ENCODE data around the gene SIM1.

SIM1 gene

GRCh38 chr6:100473182-100473581 is 8.5 kb upstream of the SIM1 start:
- DNase-seq (ENCODE audit: low read depth, low spot score) = no peak
- H3K4me3 ChIP-seq (ENCODE audit: low read length) = no peak overlapping the region

GRCh38 chr6:100472674-100473073 is 8.0 kb upstream of the SIM1 start:
- no peak overlapping the region for H3K4me3 ChIP-seq (ENCODE audit: low read length)
- DNase-seq (ENCODE audit: low read depth, low spot score) = peak; percentile 23

- no peak for DNase-seq (ENCODE audit: low read depth, low spot score)
- no peak overlapping the region for H3K4me3 ChIP-seq (ENCODE audit: low read length)
Measured at GRCh38 chr6:100470422-100471120, 5.8 kb upstream of the SIM1 start.

GRCh38 chr6:100469101-100469859 is 4.6 kb upstream of the SIM1 start:
- H3K4me3 ChIP-seq (ENCODE audit: low read length) = no peak overlapping the region
- no peak for DNase-seq (ENCODE audit: low read depth, low spot score)

- no peak overlapping the region for H3K4me3 ChIP-seq (ENCODE audit: low read length)
- DNase-seq (ENCODE audit: low read depth, low spot score) = no peak
Measured at GRCh38 chr6:100468016-100468622, 3.4 kb upstream of the SIM1 start.

- DNase-seq (ENCODE audit: low read depth, low spot score) = no peak
- H3K4me3 ChIP-seq (ENCODE audit: low read length) = no peak overlapping the region
Measured at GRCh38 chr6:100467129-100468015, 2.7 kb upstream of the SIM1 start.

- no peak for DNase-seq (ENCODE audit: low read depth, low spot score)
- no peak overlapping the region for H3K4me3 ChIP-seq (ENCODE audit: low read length)
Measured at GRCh38 chr6:100466410-100467128, 1.8 kb upstream of the SIM1 start.

- no peak overlapping the region for H3K4me3 ChIP-seq (ENCODE audit: low read length)
- no peak for DNase-seq (ENCODE audit: low read depth, low spot score)
Measured at GRCh38 chr6:100465701-100466409, 1.1 kb upstream of the SIM1 start.

- no peak overlapping the region for H3K4me3 ChIP-seq (ENCODE audit: low read length)
Measured at GRCh38 chr6:100464162-100464851, 414 bp downstream of the SIM1 start.

GRCh38 chr6:100463630-100464161 is 1.0 kb downstream of the SIM1 start:
- H3K4me3 ChIP-seq (ENCODE audit: low read length) = no peak overlapping the region
- no peak for DNase-seq (ENCODE audit: low read depth, low spot score)

More at GRCh38 chr6:100464162-100464851, 414 bp downstream of the SIM1 start:
- DNase-seq (ENCODE audit: low read depth, low spot score) = no peak

GRCh38 chr6:100462706-100463629 is 1.8 kb downstream of the SIM1 start:
- DNase-seq (ENCODE audit: low read depth, low spot score) = no peak
- H3K4me3 ChIP-seq (ENCODE audit: low read length) = no peak overlapping the region

GRCh38 chr6:100461917-100462705 is 2.6 kb downstream of the SIM1 start:
- peak; percentile 33 for DNase-seq (ENCODE audit: low read depth, low spot score)
- no peak overlapping the region for H3K4me3 ChIP-seq (ENCODE audit: low read length)

GRCh38 chr6:100461278-100461916 is 3.3 kb downstream of the SIM1 start:
- DNase-seq (ENCODE audit: low read depth, low spot score) = no peak
- no peak overlapping the region for H3K4me3 ChIP-seq (ENCODE audit: low read length)

GRCh38 chr6:100460650-100461204 is 4.0 kb downstream of the SIM1 start:
- no peak overlapping the region for H3K4me3 ChIP-seq (ENCODE audit: low read length)
- no peak for DNase-seq (ENCODE audit: low read depth, low spot score)
